ENCODE measurements around the gene SMIM28. TPM values are rescaled to one million over a fixed set of nuclear protein-coding genes. Genes with fewer than 3 reads are reported as not detected.

The SMIM28 gene
- total RNA-seq = not detected
- not detected for polyA plus RNA-seq
- long read RNA-seq, donor 1 = 0 reads
- long read RNA-seq, donor 2 = 0 reads
- long read RNA-seq, donor 3 = 0 reads

DNA sequence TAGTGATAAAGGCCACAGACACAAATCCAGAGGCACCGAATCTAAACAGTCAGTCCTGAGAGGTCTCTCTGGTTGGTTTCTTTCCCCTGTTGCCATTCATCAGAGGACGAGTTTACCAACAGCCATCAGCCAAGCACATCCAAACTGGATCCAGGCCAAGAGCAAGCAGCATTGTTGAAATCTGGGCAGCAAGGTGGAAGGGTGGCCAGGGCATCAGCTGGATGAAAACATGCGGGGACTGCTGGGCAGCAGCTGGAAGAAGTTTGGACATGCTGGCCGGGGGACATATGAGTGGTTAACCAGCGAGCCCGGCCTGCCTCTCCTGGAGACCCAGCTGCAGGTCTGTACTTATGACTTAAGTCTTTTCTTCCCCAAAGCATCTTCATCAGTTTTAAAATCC is at the start of gene SMIM28:
Gene SMIM28, plus strand, starts transcription at position 62 of the 400 bp plus-strand sequence. Its CDS starts 168 bp downstream, at position 230.
- ATAC-seq (peak in 1 of 8 donors; percentile 42), DNase-seq (no peak)
- WGBS, 2 donors = 68% methylated on average over 6 of the region's 6 CpGs
- intact Hi-C loops (cut with DNase I) = no loop called here
- Histone ChIP-seq H3K36me3 (no peaks in the 10 kb centered on the region), H3K4me1 (peaks cover 0 to 3% (median 0%) of the 10 kb centered on the region in 9 donors), H3K9me3 (no peaks in the 10 kb centered on the region), H3K4me3 (no peak within 1 kb of the TSS), H3K27ac (no peak within 1 kb of the TSS), H3K27me3 (no peaks in the 10 kb centered on the region)
- TF ChIP-seq CTCF (IDR thresholded peaks at IDR 0.05) = no peak

- ATAC-seq (no peak), DNase-seq (no peak)
- intact Hi-C loops (cut with DNase I) = no loop called here
- no peaks in the 10 kb centered on the region for H3K27me3 ChIP-seq
- H3K36me3 ChIP-seq = peaks cover 0 to 12% (median 0%) of the 10 kb centered on the region in 9 donors
- H3K27ac ChIP-seq = no peak overlapping the region
- TF ChIP-seq CTCF (IDR thresholded peaks at IDR 0.05) = no peak
- no peaks in the 10 kb centered on the region for H3K4me1 ChIP-seq
- H3K9me3 ChIP-seq = no peaks in the 10 kb centered on the region
- WGBS, 2 donors = 65 to 73% methylated on average over 3 of the region's 3 CpGs
- no peak overlapping the region for H3K4me3 ChIP-seq
Measured at GRCh38 chr6:138328210-138328609, 49.5 kb upstream of the SMIM28 start.

GRCh38 chr6:138330763-138331162 is 46.9 kb upstream of the SMIM28 start:
- DNase-seq (no peak), ATAC-seq (no peak)
- H3K27ac ChIP-seq = no peak overlapping the region
- H3K27me3 ChIP-seq = no peaks in the 10 kb centered on the region
- H3K4me3 ChIP-seq = no peak overlapping the region
- TF ChIP-seq CTCF (IDR thresholded peaks at IDR 0.05) = no peak
- H3K36me3 ChIP-seq = peaks cover 0 to 12% (median 0%) of the 10 kb centered on the region in 9 donors
- intact Hi-C loops (cut with DNase I) = no loop called here
- H3K4me1 ChIP-seq = no peaks in the 10 kb centered on the region
- WGBS, 2 donors = 94 to 95% methylated on average over 1 of the region's 1 CpG
- no peaks in the 10 kb centered on the region for H3K9me3 ChIP-seq

DNA sequence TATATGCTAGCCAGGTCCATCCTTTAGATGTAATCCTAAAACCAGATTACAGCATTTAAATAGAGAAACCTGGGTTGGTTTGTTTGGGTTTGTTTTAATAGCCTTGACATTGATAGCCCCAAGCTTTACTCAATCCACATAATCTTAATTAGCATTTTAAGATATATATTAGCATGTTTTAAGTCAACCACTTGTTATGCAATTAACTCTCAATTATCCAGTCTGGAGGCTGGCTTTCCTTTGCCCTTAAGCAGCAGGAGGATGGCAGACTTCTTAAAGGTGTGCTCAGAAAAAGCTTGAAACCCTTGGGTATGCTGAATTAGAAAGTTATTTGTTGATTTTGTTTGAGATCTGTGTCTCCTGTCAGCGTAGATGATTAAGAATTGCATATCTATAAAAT is 46.3 kb upstream of the SMIM28 start:
- Histone ChIP-seq H3K4me1 (no peaks in the 10 kb centered on the region), H3K36me3 (peaks cover 0 to 12% (median 0%) of the 10 kb centered on the region in 9 donors), H3K27me3 (no peaks in the 10 kb centered on the region), H3K4me3 (no peak overlapping the region), H3K9me3 (no peaks in the 10 kb centered on the region), H3K27ac (no peak overlapping the region)
- no peak for ATAC-seq
- no peak for DNase-seq
- no peak for TF ChIP-seq CTCF (IDR thresholded peaks at IDR 0.05)
- intact Hi-C loops (cut with DNase I) = no loop called here
- 69 to 84% methylated on average over 1 of the region's 1 CpG for WGBS, 2 donors
